ENCODE results near the gene GNG13. TPM values are rescaled to one million over a fixed set of nuclear protein-coding genes. Genes with fewer than 3 reads are reported as not detected.
A peak's percentile ranks its signal among the peaks of the same experiment; 100 is the strongest.

GNG13 gene
- total and polyA plus RNA-seq, 9 of the 15 experiments (the other 6 are each of a cell fraction or from before 2014, with no cell fraction given), result not detected

- intact Hi-C loops (cut with micrococcal nuclease), result no loop called here
- Histone ChIP-seq H3K79me2 (ENCODE audit: control insufficient read depth, insufficient read depth, low read length) (no peaks in the 10 kb centered on the region), H3K4me2 (ENCODE audit: insufficient read depth, low read length) (no peak overlapping the region), H4K20me1 (replicated peaks; ENCODE audit: control insufficient read depth, insufficient read depth, low read length) (no peaks in the 10 kb centered on the region), H3K4me1 (replicated peaks in 1 of 2; ENCODE audit: control insufficient read depth in 2 of 2, insufficient read depth in 2 of 2, low read length in 2 of 2) (peaks cover 0 to 32% of the 10 kb centered on the region in 2 experiments; a peak in 2 of 5 replicates), H3K36me3 (ENCODE audit: control insufficient read depth, insufficient read depth, low read length) (no peaks in the 10 kb centered on the region), H3K9me3 (replicated peaks; ENCODE audit: control insufficient read depth, insufficient read depth, low read depth, low read length) (no peaks in the 10 kb centered on the region), H3K9ac (ENCODE audit: insufficient read depth in 1 of 2, low read depth in 2 of 2, low read length in 2 of 2) (no peak overlapping the region), H3K27me3 (ENCODE audit: control insufficient read depth in 2 of 2, insufficient read depth in 2 of 2, low read length in 2 of 2) (peaks cover 69 to 94% of the 10 kb centered on the region in 2 experiments; a peak in 4 of 5 replicates), H2AFZ (ENCODE audit: low read depth, low read length) (no peak overlapping the region), H3K9me1 (ENCODE audit: control insufficient read depth, insufficient read depth, low read length) (no peaks in the 10 kb centered on the region), H3K4me3 (no peak overlapping the region), H3K27ac (ENCODE audit: extremely low read depth, low read depth, low read length) (no peak overlapping the region)
- ChIA-PET POLR2A (interaction anchor here (1.1 kb wide), 1 partner anchor 50 kb away, joined by 3 read pairs; no protein-coding TSS in a partner anchor), CTCF (ENCODE audit: low intra/inter-chr PET ratio) (no interaction called here)
- FAIRE-seq (no peak), DNase-seq (ENCODE audit: extremely low read depth in 1 of 4, low spot score in 3 of 4) (no peak), ATAC-seq (no peak)
- TF ChIP-seq CREB5 (CRISPR knock-in tag; IDR thresholded peaks at IDR 0.05) (no peak), SAFB (IDR thresholded peaks at IDR 0.05; ENCODE audit: borderline replicate concordance, low read depth, low read length) (0 out of 2 replicates have a peak, but pooled peaks have one; percentile 13)
- no TSS peak for BruUV-seq (replicated peaks)
- 6% methylated on average over 21 of the region's 22 CpGs for WGBS (ENCODE audit: insufficient coverage, low coverage, missing lambda C conversion rate)
- in situ Hi-C loops (cut with MboI), result no loop called here
These were observed 23.7 kb upstream of the GNG13 start for GRCh38 chr16:824194-824593.

GRCh38 chr16:822909-823297 lies 22.4 kb upstream of the GNG13 start:
- Histone ChIP-seq H3K27ac (ENCODE audit: extremely low read depth, low read depth, low read length) (no peak overlapping the region), H3K79me2 (ENCODE audit: control insufficient read depth, insufficient read depth, low read length) (no peaks in the 10 kb centered on the region), H3K9me3 (replicated peaks; ENCODE audit: control insufficient read depth, insufficient read depth, low read depth, low read length) (no peaks in the 10 kb centered on the region; the same call in 1 of the 2 replicates), H3K4me3 (no peak overlapping the region), H4K20me1 (replicated peaks; ENCODE audit: control insufficient read depth, insufficient read depth, low read length) (no peaks in the 10 kb centered on the region), H3K27me3 (ENCODE audit: control insufficient read depth in 2 of 2, insufficient read depth in 2 of 2, low read length in 2 of 2) (peaks cover 64 to 93% of the 10 kb centered on the region in 2 experiments; a peak in 4 of 5 replicates), H3K4me1 (replicated peaks in 1 of 2; ENCODE audit: control insufficient read depth in 2 of 2, insufficient read depth in 2 of 2, low read length in 2 of 2) (peaks cover 0 to 32% of the 10 kb centered on the region in 2 experiments; a peak in 2 of 5 replicates), H3K4me2 (ENCODE audit: insufficient read depth, low read length) (no peak overlapping the region), H3K9ac (ENCODE audit: insufficient read depth in 1 of 2, low read depth in 2 of 2, low read length in 2 of 2) (no peak overlapping the region), H3K9me1 (ENCODE audit: control insufficient read depth, insufficient read depth, low read length) (no peaks in the 10 kb centered on the region), H3K36me3 (ENCODE audit: control insufficient read depth, insufficient read depth, low read length) (no peaks in the 10 kb centered on the region), H2AFZ (ENCODE audit: low read depth, low read length) (no peak overlapping the region)
- intact Hi-C loops (cut with micrococcal nuclease) (no loop called here), in situ Hi-C loops (cut with MboI) (no loop called here)
- no TSS peak for BruUV-seq (replicated peaks)
- CTCF ChIA-PET (ENCODE audit: low intra/inter-chr PET ratio), result no interaction called here
- ATAC-seq (no peak), FAIRE-seq (no peak), DNase-seq (ENCODE audit: extremely low read depth in 1 of 4, low spot score in 3 of 4) (no peak)
- POLR2A ChIA-PET, result interaction anchor here (0.7 to 1.2 kb wide), 2 partner anchors 14 to 67 kb away, joined by 3 to 4 read pairs; no protein-coding TSS in a partner anchor
- WGBS (ENCODE audit: insufficient coverage, low coverage, missing lambda C conversion rate), result 17% methylated on average over 9 of the region's 9 CpGs
- TF ChIP-seq TCFL5 (CRISPR knock-in tag; conservative IDR thresholded peaks at IDR 0.05), result no peak
- TF ChIP-seq TFE3 (CRISPR knock-in tag; IDR thresholded peaks at IDR 0.05), result peak; percentile 77
- 0 out of 2 replicates have a peak, but pooled peaks have one; percentile 6 for TF ChIP-seq USF2 (CRISPR knock-in tag; IDR thresholded peaks at IDR 0.05)
- peak; percentile 45; the same call in 1 of the 2 replicates for TF ChIP-seq CBFA2T2 (conservative IDR thresholded peaks at IDR 0.05)
- peak; percentile 61; the same call in 1 of the 2 replicates for TF ChIP-seq TOE1 (IDR thresholded peaks at IDR 0.05; ENCODE audit: borderline replicate concordance)
- no peak for TF ChIP-seq TOE1 (CRISPR knock-in tag; IDR thresholded peaks at IDR 0.05; ENCODE audit: borderline replicate concordance, low read depth)
- peak; percentile 83 for TF ChIP-seq RAD51 (IDR thresholded peaks at IDR 0.05; ENCODE audit: borderline replicate concordance, low read depth)

Data from K562 (cell line).